ENCODE results near the gene CDK19. TPM values are rescaled to one million over a fixed set of nuclear protein-coding genes. Genes with fewer than 3 reads are reported as not detected.

Gene CDK19
- total RNA-seq, 2 donors from 2014 or later, result 16.8 to 20.8 TPM

GRCh38 chr6:110828396-110828795, 13.1 kb upstream of the CDK19 start:
- TF ChIP-seq CTCF (conservative IDR thresholded peaks at IDR 0.05), result no peak

GRCh38 chr6:110826236-110827129, 11.2 kb upstream of the CDK19 start:
- H3K4me3 Mint-ChIP-seq, result no peak overlapping the region
- no peaks in the 10 kb centered on the region for H3K4me1 Mint-ChIP-seq
- TF ChIP-seq CTCF (conservative IDR thresholded peaks at IDR 0.05), result no peak
- no peaks in the 10 kb centered on the region for H3K36me3 ChIP-seq (ENCODE audit: control insufficient read depth, insufficient read depth, low read length)
- no peak overlapping the region for H3K27ac Mint-ChIP-seq
- DNase-seq, result no peak
- H3K27ac ChIP-seq (ENCODE audit: low read depth, low read length), result no peak overlapping the region
- no peaks in the 10 kb centered on the region for H3K4me1 ChIP-seq (ENCODE audit: control insufficient read depth, insufficient read depth, low read length)
- 82 to 92% methylated on average over 8 to 9 of the region's 9 CpGs for WGBS, 2 experiments (ENCODE audit: insufficient coverage in 1 of 2, insufficient read length in 1 of 2)
- peaks cover 4% of the 10 kb centered on the region for H3K27me3 Mint-ChIP-seq (ENCODE audit: insufficient read depth)
- no peaks in the 10 kb centered on the region for H3K9me3 Mint-ChIP-seq
- peaks cover 4% of the 10 kb centered on the region for H3K27me3 ChIP-seq (ENCODE audit: control insufficient read depth, insufficient read depth, low read length, poor library complexity, severe bottlenecking)
- H3K9me3 ChIP-seq (ENCODE audit: control insufficient read depth, low read length), result no peaks in the 10 kb centered on the region
- H3K36me3 Mint-ChIP-seq (ENCODE audit: low read depth), result no peaks in the 10 kb centered on the region
- no peak overlapping the region for H3K4me3 ChIP-seq (ENCODE audit: low read length)
- no peak overlapping the region for H3K9ac ChIP-seq (ENCODE audit: extremely low read depth, low read length, poor library complexity, severe bottlenecking)

More at GRCh38 chr6:110828396-110828795, 13.1 kb upstream of the CDK19 start:
- Mint-ChIP-seq H3K27ac (no peak overlapping the region), H3K4me3 (no peak overlapping the region), H3K4me1 (no peaks in the 10 kb centered on the region), H3K36me3 (ENCODE audit: low read depth) (no peaks in the 10 kb centered on the region), H3K9me3 (no peaks in the 10 kb centered on the region), H3K27me3 (ENCODE audit: insufficient read depth) (no peaks in the 10 kb centered on the region)
- no peak overlapping the region for H3K27ac ChIP-seq (ENCODE audit: low read depth, low read length)
- WGBS, 2 experiments (ENCODE audit: insufficient coverage in 1 of 2, insufficient read length in 1 of 2), result 92% methylated on average over 1 of the region's 1 CpG; no CpG with 5 or more reads in 1 of the 2 experiments
- no peak overlapping the region for H3K4me3 ChIP-seq (ENCODE audit: low read length)
- H3K9me3 ChIP-seq (ENCODE audit: control insufficient read depth, low read length), result no peaks in the 10 kb centered on the region
- H3K4me1 ChIP-seq (ENCODE audit: control insufficient read depth, insufficient read depth, low read length), result no peaks in the 10 kb centered on the region
- H3K27me3 ChIP-seq (ENCODE audit: control insufficient read depth, insufficient read depth, low read length, poor library complexity, severe bottlenecking), result peaks cover 4% of the 10 kb centered on the region
- H3K9ac ChIP-seq (ENCODE audit: extremely low read depth, low read length, poor library complexity, severe bottlenecking), result no peak overlapping the region
- H3K36me3 ChIP-seq (ENCODE audit: control insufficient read depth, insufficient read depth, low read length), result no peaks in the 10 kb centered on the region
- DNase-seq, result no peak

- no peak for TF ChIP-seq CTCF (conservative IDR thresholded peaks at IDR 0.05)
Observed at GRCh38 chr6:110823146-110823545, 7.9 kb upstream of the CDK19 start.

More at GRCh38 chr6:110823146-110823545, 7.9 kb upstream of the CDK19 start:
- Histone ChIP-seq H3K9ac (ENCODE audit: extremely low read depth, low read length, poor library complexity, severe bottlenecking) (no peak overlapping the region), H3K4me1 (ENCODE audit: control insufficient read depth, insufficient read depth, low read length) (no peaks in the 10 kb centered on the region), H3K27me3 (ENCODE audit: control insufficient read depth, insufficient read depth, low read length, poor library complexity, severe bottlenecking) (peaks cover 4% of the 10 kb centered on the region), H3K4me3 (ENCODE audit: low read length) (no peak overlapping the region), H3K27ac (ENCODE audit: low read depth, low read length) (no peak overlapping the region), H3K9me3 (ENCODE audit: control insufficient read depth, low read length) (no peaks in the 10 kb centered on the region), H3K36me3 (ENCODE audit: control insufficient read depth, insufficient read depth, low read length) (no peaks in the 10 kb centered on the region)
- Mint-ChIP-seq H3K4me1 (no peaks in the 10 kb centered on the region), H3K27me3 (ENCODE audit: insufficient read depth) (peaks cover 4% of the 10 kb centered on the region), H3K9me3 (no peaks in the 10 kb centered on the region), H3K27ac (no peak overlapping the region), H3K36me3 (ENCODE audit: low read depth) (no peaks in the 10 kb centered on the region), H3K4me3 (no peak overlapping the region)
- no peak for DNase-seq
- WGBS, 2 experiments (ENCODE audit: insufficient coverage in 1 of 2, insufficient read length in 1 of 2), result 79% methylated on average over 2 of the region's 2 CpGs; no CpG with 5 or more reads in 1 of the 2 experiments
